SK-N-SH (cell line): Measurements from ENCODE around the gene TRAF2. TPM values are rescaled to one million over a fixed set of nuclear protein-coding genes. Genes with fewer than 3 reads are reported as not detected.

Source experiments
- CTCF ChIA-PET: fragments of 300-600, 350-600 bp; formaldehyde crosslinking; extraction: SDS; loops from one replicate; lab custom pipeline; 2021; lab: Yijun Ruan, JAX
- POLR2A ChIA-PET: fragments of 350-600 bp; sonication (Branson Sonifier 250); formaldehyde crosslinking; extraction: SDS; loops from one replicate; lab custom pipeline; 2020; ENCODE audit warnings: antibody characterized with exemption, inconsistent platforms; lab: Yijun Ruan, JAX
- DNase-seq: peaks from one replicate; pipeline ENCODE4 v3.0.0; 2012
- H2AFZ ChIP-seq: fragments of 200-600 bp; sonication (generic); 2 replicates; pipeline ENCODE4 v1.8.1; 2016; ENCODE audit warnings: antibody characterized with exemption, mild to moderate bottlenecking, low read depth
- H3F3A ChIP-seq: fragments of 200-600 bp; sonication (generic); replicated peaks from 2 replicates; pipeline ENCODE3; 2016; ENCODE audit warnings: antibody characterized with exemption, mild to moderate bottlenecking; ENCODE audit not compliant: insufficient read depth
- H3K27ac ChIP-seq, 2 experiments: fragments of 200-500 bp in 1 of 2; fragments of 200-600 bp in 1 of 2; sonication (Bioruptor generic) in 1 of 2; sonication (generic), shearing (Covaris generic) in 1 of 2; 2 replicates each; pipeline versions ENCODE4 v1.5.1 to v1.6.1; 2014 to 2016; ENCODE audit warnings: low read depth in 2 of 2, inconsistent platforms in 1 of 2, low read length in 1 of 2, mild to moderate bottlenecking in 1 of 2, mixed read lengths in 1 of 2
- H3K27me3 ChIP-seq: fragments of 200-600 bp; sonication (generic), shearing (Covaris generic); 2 replicates; pipeline ENCODE4 v1.6.1; 2016; ENCODE audit warnings: mixed run types; ENCODE audit not compliant: insufficient read depth
- H3K36me3 ChIP-seq, 2 experiments: fragments of 200-500 bp in 1 of 2; fragments of 200-600 bp in 1 of 2; sonication (Bioruptor generic) in 1 of 2; sonication (generic) in 1 of 2; replicated peaks in 1 of 2; 2 replicates each; pipeline versions ENCODE3 to v1.5.1; 2014 to 2016; ENCODE audit warnings: low read length in 1 of 2, mild to moderate bottlenecking in 1 of 2; ENCODE audit not compliant: insufficient read depth in 2 of 2, control insufficient read depth in 1 of 2
- H3K4me1 ChIP-seq, 2 experiments: fragments of 200-500 bp in 1 of 2; fragments of 200-600 bp in 1 of 2; sonication (Bioruptor generic) in 1 of 2; sonication (generic), shearing (Covaris generic) in 1 of 2; 2 replicates each; pipeline versions ENCODE4 v1.5.1 to v1.6.1; 2014 to 2016; ENCODE audit warnings: low read depth in 1 of 2, low read length in 1 of 2, mixed run types in 1 of 2; ENCODE audit not compliant: insufficient read depth in 2 of 2, control insufficient read depth in 1 of 2
- H3K4me2 ChIP-seq: fragments of 200-600 bp; sonication (generic), shearing (Covaris generic); 2 replicates; pipeline ENCODE4 v1.6.1; 2017; ENCODE audit warnings: mixed run types
- H3K4me3 ChIP-seq, 2 experiments: fragments of 200-500 bp in 1 of 2; fragments of 200-600 bp in 1 of 2; sonication (Bioruptor generic) in 1 of 2; sonication (generic), shearing (Covaris generic) in 1 of 2; 2 replicates each; pipeline versions ENCODE4 v1.5.1 to v1.8.1; 2014 to 2016; ENCODE audit warnings: low read depth in 2 of 2, inconsistent platforms in 1 of 2, low read length in 1 of 2, mild to moderate bottlenecking in 1 of 2, mixed read lengths in 1 of 2, moderate library complexity in 1 of 2
- H3K79me2 ChIP-seq: fragments of 200-600 bp; sonication (generic); 2 replicates; pipeline ENCODE4 v1.8.1; 2017; ENCODE audit warnings: mild to moderate bottlenecking; ENCODE audit not compliant: insufficient read depth
- H3K9ac ChIP-seq: fragments of 200-600 bp; sonication (generic); 2 replicates; pipeline ENCODE4 v1.6.1; 2017; ENCODE audit warnings: mixed run types
- H3K9me2 ChIP-seq: fragments of 200-600 bp; sonication (generic); 2 replicates; pipeline ENCODE4 v1.6.1; 2017; ENCODE audit warnings: mixed run types
- H3K9me3 ChIP-seq: fragments of 200-600 bp; sonication (generic); 2 replicates; pipeline ENCODE4 v1.6.1; 2017; ENCODE audit warnings: mixed run types, mild to moderate bottlenecking, moderate library complexity
- H4K20me1 ChIP-seq: fragments of 200-600 bp; sonication (generic); 2 replicates; pipeline ENCODE4 v1.6.1; 2017; ENCODE audit warnings: mild to moderate bottlenecking, mixed run types; ENCODE audit not compliant: insufficient read depth
- CHD2 ChIP-seq: fragments of 150-350 bp; IDR thresholded peaks from 2 replicates; pipeline ENCODE4 v1.6.1; 2018; ENCODE audit warnings: low read length; ENCODE audit not compliant: partially characterized antibody
- EP300 ChIP-seq, 2 experiments: IDR thresholded peaks; 2 replicates each; pipeline versions ENCODE4 v1.4.0 to v1.6.1; 2012; ENCODE audit warnings: borderline replicate concordance in 1 of 2, low read depth in 1 of 2, low read length in 1 of 2
- EZH2phosphoT487 ChIP-seq: fragments of 200-600 bp; sonication (generic); IDR thresholded peaks from 2 replicates; pipeline ENCODE4 v1.6.1; 2017; ENCODE audit warnings: low read depth, mixed run types, mild to moderate bottlenecking, antibody characterized with exemption, moderate library complexity, borderline replicate concordance
- FOSL2 ChIP-seq: IDR thresholded peaks from 2 replicates; pipeline ENCODE4 v1.4.0; 2012; ENCODE audit warnings: low read depth, mild to moderate bottlenecking, moderate library complexity, borderline replicate concordance
- FOXM1 ChIP-seq: IDR thresholded peaks from 2 replicates; pipeline ENCODE4 v1.4.0; 2012; ENCODE audit warnings: low read depth, mild to moderate bottlenecking
- GABPA ChIP-seq: IDR thresholded peaks from 2 replicates; pipeline ENCODE4 v1.4.0; 2012; ENCODE audit warnings: low read depth, mild to moderate bottlenecking
- MEF2A ChIP-seq: IDR thresholded peaks from 2 replicates; pipeline ENCODE4 v1.4.0; 2012; ENCODE audit warnings: low read depth, borderline replicate concordance
- PBX3 ChIP-seq: IDR thresholded peaks from 2 replicates; pipeline ENCODE4; 2012
- POLR2AphosphoS5 ChIP-seq: IDR thresholded peaks from 2 replicates; pipeline ENCODE4 v1.6.1; 2012; ENCODE audit warnings: low read depth, low read length
- RAD21 ChIP-seq: IDR thresholded peaks from 2 replicates; pipeline ENCODE4 v1.6.1; 2012; ENCODE audit warnings: mild to moderate bottlenecking, low read length
- RCOR1 ChIP-seq: fragments of 150-350 bp; IDR thresholded peaks from 2 replicates; pipeline ENCODE4 v1.6.1; 2017; ENCODE audit warnings: antibody characterized with exemption, low read length
- REST ChIP-seq: IDR thresholded peaks from 2 replicates; pipeline ENCODE4 v1.6.1; 2012; ENCODE audit warnings: mild to moderate bottlenecking, low read depth, low read length, moderate library complexity
- SIN3A ChIP-seq: IDR thresholded peaks from 2 replicates; pipeline ENCODE4 v1.6.1; 2012; ENCODE audit warnings: low read depth, mild to moderate bottlenecking, low read length, moderate library complexity, borderline replicate concordance
- SMC3 ChIP-seq: IDR thresholded peaks from 2 replicates; pipeline ENCODE4 v1.6.1; 2012; ENCODE audit warnings: low read depth, low read length, improper control_type of control experiment
- TCF12 ChIP-seq: IDR thresholded peaks from 2 replicates; pipeline ENCODE4 v1.4.0; 2012
- TEAD4 ChIP-seq: IDR thresholded peaks from 2 replicates; pipeline ENCODE4 v1.4.0; 2012; ENCODE audit warnings: mild to moderate bottlenecking, borderline replicate concordance; ENCODE audit not compliant: insufficient read depth
- USF2 ChIP-seq: fragments of 150-350 bp; IDR thresholded peaks from 2 replicates; pipeline ENCODE4 v1.6.1; 2017; ENCODE audit warnings: antibody characterized with exemption, low read length, low read depth, borderline replicate concordance
- WGBS: methylation state at CpG from one replicate; pipeline ENCODE4 v1.1.6; 2017; ENCODE audit warnings: low lambda C conversion rate; 5-methylcytosine and 5-hydroxymethylcytosine counted together
- polyA plus RNA-seq, 3 experiments: library from polyadenylated mRNA; depleted of rRNA; stranded (reverse); fragments of >200 nt; gene quantifications; 2 replicates each; pipeline ENCODE4 v1.2.3, GENCODE V29; 2012
- TF ChIP-seq, protein P1 (sequence below): IDR thresholded peaks from 2 replicates; pipeline ENCODE4 v1.4.0; 2012; ENCODE audit warnings: low read depth, borderline replicate concordance

TRAF2 gene
- polyA plus RNA-seq, 1 of the 3 experiments (the other 2 are of a cell fraction) = 15.4 TPM

GRCh38 chr9:136861874-136862457, 24.4 kb upstream of the TRAF2 start:
- ChIA-PET CTCF (interaction anchor here (0.8 to 1.4 kb wide), 4 partner anchors 19 to 173 kb away, joined by 3 to 4 read pairs (median 3); partner anchors contain the start of gene AJM1), POLR2A (interaction anchor here (0.7 to 1.1 kb wide), 3 partner anchors 10 to 61 kb away, joined by 3 to 4 read pairs (median 3); partner anchors contain the start of gene MAMDC4)
- TF ChIP-seq EP300 (IDR thresholded peaks at IDR 0.05; ENCODE audit: borderline replicate concordance in 1 of 2, low read depth in 1 of 2, low read length in 1 of 2) (no peak), TCF12 (no peak), SMC3 (no peak), REST (no peak), USF2 (no peak), TEAD4 (no peak), RCOR1 (no peak), GABPA (no peak), RAD21 (no peak), EZH2phosphoT487 (no peak), PBX3 (no peak), MEF2A (no peak), FOXM1 (no peak), FOSL2 (no peak), POLR2AphosphoS5 (no peak), SIN3A (no peak), CHD2 (no peak)
- TF ChIP-seq, protein P1, sequence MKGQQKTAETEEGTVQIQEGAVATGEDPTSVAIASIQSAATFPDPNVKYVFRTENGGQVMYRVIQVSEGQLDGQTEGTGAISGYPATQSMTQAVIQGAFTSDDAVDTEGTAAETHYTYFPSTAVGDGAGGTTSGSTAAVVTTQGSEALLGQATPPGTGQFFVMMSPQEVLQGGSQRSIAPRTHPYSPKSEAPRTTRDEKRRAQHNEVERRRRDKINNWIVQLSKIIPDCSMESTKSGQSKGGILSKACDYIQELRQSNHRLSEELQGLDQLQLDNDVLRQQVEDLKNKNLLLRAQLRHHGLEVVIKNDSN = no peak
- no peaks in the 10 kb centered on the region for H4K20me1 ChIP-seq
- H3K9me2 ChIP-seq = no peaks in the 10 kb centered on the region
- no peak overlapping the region for H3K4me2 ChIP-seq
- H3K79me2 ChIP-seq = peaks cover 36% of the 10 kb centered on the region
- no peaks in the 10 kb centered on the region for H3F3A ChIP-seq
- peaks cover 9 to 19% of the 10 kb centered on the region in 2 experiments; a peak in 3 of 4 replicates for H3K4me1 ChIP-seq
- WGBS = 89% methylated on average over 26 of the region's 26 CpGs
- H3K4me3 ChIP-seq = no peak overlapping the region
- no peak overlapping the region for H2AFZ ChIP-seq
- no peaks in the 10 kb centered on the region for H3K9me3 ChIP-seq
- no peak overlapping the region for H3K27ac ChIP-seq
- H3K27me3 ChIP-seq = no peaks in the 10 kb centered on the region
- DNase-seq = no peak
- no peak overlapping the region for H3K9ac ChIP-seq
- H3K36me3 ChIP-seq = peaks cover 16 to 37% of the 10 kb centered on the region in 2 experiments
